B cell (primary cell): ENCODE results near the gene CYFIP1. TPM values are rescaled to one million over a fixed set of nuclear protein-coding genes. Genes with fewer than 3 reads are reported as not detected.

ENCODE experiments used
- ATAC-seq: fragments of 200-7000 bp; cut with Tn5 transposase; one replicate; pipeline ENCODE4 v1.10.0; 2021; ENCODE audit warnings: low read depth, mild to moderate bottlenecking, moderate number of reproducible peaks, moderate library complexity
- CTCF ChIA-PET: fragments of 350-600 bp; sonication (Branson Sonifier 250); formaldehyde crosslinking; loops from one replicate; lab custom pipeline; 2021; ENCODE audit warnings: antibody characterized with exemption, inconsistent platforms; lab: Charles Lee
- POLR2A ChIA-PET: fragments of 350-600 bp; sonication (Branson Sonifier 250); formaldehyde crosslinking; loops from one replicate; lab custom pipeline; 2021; ENCODE audit warnings: antibody characterized with exemption; lab: Charles Lee
- DNase-seq: peaks from one replicate; pipeline ENCODE4 v3.0.0; 2013
- H2AFZ ChIP-seq: 2 replicates; pipeline ENCODE4 v1.6.1; 2012; ENCODE audit warnings: mild to moderate bottlenecking, low read depth, low read length; ENCODE audit not compliant: insufficient read depth, poor library complexity, severe bottlenecking
- H3K27ac ChIP-seq, 2 donors: 1 replicate in 1 of 2; 2 replicates in 1 of 2; pipeline ENCODE4 v1.5.1; 2012 to 2013; ENCODE audit warnings: low read length in 2 of 2, mild to moderate bottlenecking in 2 of 2, moderate library complexity in 1 of 2
- H3K27me3 ChIP-seq, 4 experiments: fragments of 200-600 bp in 1 of 4; sonication (generic) in 1 of 4; replicated peaks in 1 of 4; 1 replicate in 2 of 4; 2 replicates in 2 of 4; pipeline versions ENCODE4 v1.6.1 to v1.7.0; 2013 to 2016; ENCODE audit warnings: low read length in 3 of 4, mild to moderate bottlenecking in 2 of 4, mixed read lengths in 1 of 4, moderate library complexity in 1 of 4; ENCODE audit not compliant: insufficient read depth in 4 of 4, control insufficient read depth in 3 of 4; ENCODE audit errors: control extremely low read depth in 1 of 4
- H3K36me3 ChIP-seq, 2 experiments: replicated peaks in 1 of 2; 1 replicate in 1 of 2; 2 replicates in 1 of 2; pipeline versions ENCODE4 v1.6.1 to v1.7.1; 2013; ENCODE audit warnings: low read length in 1 of 2; ENCODE audit not compliant: insufficient read depth in 2 of 2, control insufficient read depth in 1 of 2; ENCODE audit errors: control extremely low read depth in 1 of 2, extremely low read depth in 1 of 2
- H3K4me1 ChIP-seq, 2 donors: fragments of 200-600 bp in 1 of 2; sonication (generic) in 1 of 2; 1 replicate in 1 of 2; 2 replicates in 1 of 2; pipeline versions ENCODE4 v1.5.1 to v1.6.1; 2013 to 2017; ENCODE audit warnings: low read length in 2 of 2; ENCODE audit not compliant: control insufficient read depth in 2 of 2, insufficient read depth in 2 of 2
- H3K4me2 ChIP-seq: replicated peaks from 2 replicates; pipeline ENCODE3; 2012; ENCODE audit warnings: mild to moderate bottlenecking, low read depth, low read length; ENCODE audit not compliant: poor library complexity, severe bottlenecking
- H3K4me3 ChIP-seq, 5 experiments: fragments of 200-600 bp in 1 of 5; sonication (generic) in 1 of 5; 1 replicate in 3 of 5; 2 replicates in 2 of 5; pipeline versions ENCODE4 v1.5.1 to v1.7.0; 2011 to 2016; ENCODE audit warnings: low read length in 4 of 5, mild to moderate bottlenecking in 4 of 5, low read depth in 2 of 5, control low read depth in 1 of 5, moderate library complexity in 1 of 5; ENCODE audit not compliant: insufficient read depth in 1 of 5; ENCODE audit errors: control extremely low read depth in 1 of 5, extremely low read depth in 1 of 5
- H3K79me2 ChIP-seq: fragments of 200-600 bp; sonication (generic); one replicate; pipeline ENCODE4 v1.6.0; 2016; ENCODE audit warnings: low read length; ENCODE audit not compliant: control insufficient read depth, insufficient read depth
- H3K9ac ChIP-seq: fragments of 200-600 bp; sonication (generic); 2 replicates; pipeline ENCODE4 v1.6.1; 2017; ENCODE audit warnings: mild to moderate bottlenecking, low read length, moderate library complexity
- H3K9me3 ChIP-seq, 3 donors: one replicate each; pipeline versions ENCODE4 v1.6.1 to v1.7.1; 2013; ENCODE audit warnings: low read length in 2 of 3; ENCODE audit not compliant: control insufficient read depth in 2 of 3, insufficient read depth in 1 of 3; ENCODE audit errors: control extremely low read depth in 1 of 3
- H4K20me1 ChIP-seq: 2 replicates; pipeline ENCODE4 v1.6.0; 2012; ENCODE audit warnings: mild to moderate bottlenecking, low read length; ENCODE audit not compliant: insufficient read depth, control insufficient read depth, poor library complexity, severe bottlenecking
- H3K27ac Mint-ChIP-seq: one replicate; pipeline ENCODE4 v1.8.0; 2021; ENCODE audit warnings: mixed read lengths
- H3K27me3 Mint-ChIP-seq: one replicate; pipeline ENCODE4 v1.8.0; 2021; ENCODE audit warnings: mixed read lengths
- H3K4me1 Mint-ChIP-seq: one replicate; pipeline ENCODE4 v1.8.0; 2021; ENCODE audit warnings: mixed read lengths
- H3K4me3 Mint-ChIP-seq: one replicate; pipeline ENCODE4 v1.8.0; 2021; ENCODE audit warnings: mixed read lengths
- H3K9me3 Mint-ChIP-seq: one replicate; pipeline ENCODE4 v1.8.0; 2022; ENCODE audit warnings: mixed read lengths; ENCODE audit not compliant: insufficient read depth
- CTCF ChIP-seq: fragments of 200-600 bp; IDR thresholded peaks from one replicate; pipeline ENCODE4 v1.8.0; 2022; ENCODE audit warnings: antibody characterized with exemption, mild to moderate bottlenecking
- EZH2 ChIP-seq: IDR thresholded peaks from 2 replicates; pipeline ENCODE4 v1.6.1; 2012; ENCODE audit warnings: borderline replicate concordance, low read depth, mild to moderate bottlenecking, moderate library complexity, low read length; ENCODE audit not compliant: insufficient read depth, poor library complexity, severe bottlenecking
- WGBS: methylation state at CpG from one replicate; pipeline ENCODE4 v1.1.5; 2013; ENCODE audit warnings: missing lambda C conversion rate; ENCODE audit not compliant: insufficient coverage; 5-methylcytosine and 5-hydroxymethylcytosine counted together
- intact Hi-C: fragments of 100-400 bp; cut with micrococcal nuclease; formaldehyde crosslinking; loops from one replicate; pipeline ENCODE4 v1.10.0; 2022
- polyA plus RNA-seq: library from polyadenylated mRNA; depleted of rRNA; stranded (reverse); fragments of >200 nt; gene quantifications from 2 replicates; pipeline ENCODE4 v1.2.3, GENCODE V29; 2012
- total RNA-seq, 2 donors: library from RNA; stranded (reverse); fragments of 120-200 nt in 1 of 2; gene quantifications; 1 replicate in 1 of 2; 2 replicates in 1 of 2; pipeline versions ENCODE4 v1.2.3 to v1.2.4, GENCODE V29; 2013 to 2022

CYFIP1 gene
- total and polyA plus RNA-seq, 2 donors (not counting 1 experiment from before 2014, with no cell fraction given), result 6.2 to 13.5 TPM

GRCh38 chr15:22927761-22928160 is 52.4 kb downstream of the CYFIP1 start:
- intact Hi-C loops, result no loop called here
- WGBS, result 93% methylated on average over 23 of the region's 25 CpGs
- ATAC-seq (no peak), DNase-seq (no peak)
- no peak overlapping the region for H3K9ac ChIP-seq
- TF ChIP-seq EZH2 (no peak), CTCF (no peak)
- no peak overlapping the region for H3K4me2 ChIP-seq
- CTCF ChIA-PET, result no interaction called here
- no peaks in the 10 kb centered on the region for H3K27me3 ChIP-seq
- no peaks in the 10 kb centered on the region for H3K36me3 ChIP-seq
- H3K4me1 ChIP-seq, result no peaks in the 10 kb centered on the region
- POLR2A ChIA-PET, result no interaction called here
- H3K27ac ChIP-seq, result no peak overlapping the region
- H3K9me3 Mint-ChIP-seq, result no peaks in the 10 kb centered on the region
- H3K27me3 Mint-ChIP-seq, result no peaks in the 10 kb centered on the region
- no peak overlapping the region for H3K4me3 ChIP-seq
- H3K79me2 ChIP-seq, result no peaks in the 10 kb centered on the region
- H4K20me1 ChIP-seq, result no peaks in the 10 kb centered on the region
- no peak overlapping the region for H2AFZ ChIP-seq
- H3K4me1 Mint-ChIP-seq, result no peaks in the 10 kb centered on the region
- no peaks in the 10 kb centered on the region for H3K9me3 ChIP-seq
- no peak overlapping the region for H3K4me3 Mint-ChIP-seq
- H3K27ac Mint-ChIP-seq, result no peak overlapping the region

GRCh38 chr15:22925875-22926274 is 54.3 kb downstream of the CYFIP1 start:
- H2AFZ ChIP-seq, result no peak overlapping the region
- ChIA-PET POLR2A (no interaction called here), CTCF (no interaction called here)
- ATAC-seq, result no peak
- H3K4me1 ChIP-seq, result no peaks in the 10 kb centered on the region
- Mint-ChIP-seq H3K4me3 (no peak overlapping the region), H3K4me1 (no peaks in the 10 kb centered on the region), H3K9me3 (no peaks in the 10 kb centered on the region), H3K27me3 (no peaks in the 10 kb centered on the region), H3K27ac (no peak overlapping the region)
- intact Hi-C loops, result no loop called here
- no peaks in the 10 kb centered on the region for H4K20me1 ChIP-seq
- no peaks in the 10 kb centered on the region for H3K79me2 ChIP-seq
- TF ChIP-seq CTCF (no peak), EZH2 (no peak)
- H3K27ac ChIP-seq, result no peak overlapping the region
- H3K4me3 ChIP-seq, result no peak overlapping the region
- H3K9me3 ChIP-seq, result no peaks in the 10 kb centered on the region
- no peaks in the 10 kb centered on the region for H3K27me3 ChIP-seq
- no peak overlapping the region for H3K4me2 ChIP-seq
- WGBS, result 97% methylated on average over 15 of the region's 17 CpGs
- no peak for DNase-seq
- no peak overlapping the region for H3K9ac ChIP-seq
- H3K36me3 ChIP-seq, result no peaks in the 10 kb centered on the region
